Smooth muscle cell (in vitro differentiated cells): ENCODE data around the gene TMA7. TPM values are rescaled to one million over a fixed set of nuclear protein-coding genes. Genes with fewer than 3 reads are reported as not detected.

Experiments used
- DNase-seq: peaks from one replicate; lab custom pipeline; 2025; ENCODE audit not compliant: unreplicated experiment; lab: John Stamatoyannopoulos, UW
- H2AFZ ChIP-seq: fragments of 200-600 bp; sonication (generic); 2 replicates; pipeline ENCODE4 v1.6.0; 2016; ENCODE audit warnings: antibody characterized with exemption, low read depth, mild to moderate bottlenecking
- H3F3A ChIP-seq: fragments of 200-600 bp; sonication (generic); 2 replicates; pipeline ENCODE4 v1.6.0; 2017; ENCODE audit warnings: antibody characterized with exemption, low read depth
- H3K27ac ChIP-seq: fragments of 200-600 bp; sonication (generic); 2 replicates; pipeline ENCODE4 v1.5.1; 2016; ENCODE audit warnings: low read depth, mild to moderate bottlenecking
- H3K27me3 ChIP-seq: fragments of 200-600 bp; sonication (generic); 2 replicates; pipeline ENCODE4 v1.6.1; 2016; ENCODE audit warnings: low read depth, mild to moderate bottlenecking
- H3K36me3 ChIP-seq: fragments of 200-600 bp; sonication (generic); 2 replicates; pipeline ENCODE4 v1.5.1; 2016; ENCODE audit warnings: low read depth
- H3K4me1 ChIP-seq: fragments of 200-600 bp; sonication (generic); 2 replicates; pipeline ENCODE4 v1.5.1; 2016; ENCODE audit warnings: low read depth
- H3K4me2 ChIP-seq: fragments of 200-600 bp; sonication (generic); 2 replicates; pipeline ENCODE4 v1.6.0; 2016; ENCODE audit warnings: mild to moderate bottlenecking
- H3K4me3 ChIP-seq: fragments of 200-600 bp; sonication (generic); 2 replicates; pipeline ENCODE4 v1.5.1; 2016; ENCODE audit warnings: mild to moderate bottlenecking
- H3K79me2 ChIP-seq: fragments of 200-600 bp; sonication (generic); 2 replicates; pipeline ENCODE4 v1.6.0; 2016; ENCODE audit warnings: low read depth, mild to moderate bottlenecking
- H3K9ac ChIP-seq: fragments of 200-600 bp; sonication (generic); 2 replicates; pipeline ENCODE4 v1.6.0; 2016; ENCODE audit warnings: low read depth
- H3K9me3 ChIP-seq: fragments of 200-600 bp; sonication (generic); replicated peaks from 2 replicates; pipeline ENCODE4 v1.5.1; 2016; ENCODE audit warnings: low read depth
- H4K20me1 ChIP-seq: fragments of 200-600 bp; sonication (generic); 2 replicates; pipeline ENCODE4 v1.6.0; 2016; ENCODE audit warnings: low read depth
- CTCF ChIP-seq: fragments of 200-600 bp; sonication (generic); IDR thresholded peaks from 2 replicates; pipeline ENCODE4 v1.5.1; 2017; ENCODE audit warnings: borderline replicate concordance, mild to moderate bottlenecking, antibody characterized with exemption; ENCODE audit not compliant: insufficient read depth, poor library complexity, severe bottlenecking
- WGBS: methylation state at CpG from one replicate; pipeline ENCODE4 v1.1.7; 2016; ENCODE audit warnings: low lambda C conversion rate; 5-methylcytosine and 5-hydroxymethylcytosine counted together
- polyA plus RNA-seq: library from polyadenylated mRNA; unstranded; fragments of >200 nt; fragmentation: Nextera tagmentation; extraction: Ambion mirVana; gene quantifications from 2 replicates; pipeline ENCODE4 v1.2.1, GENCODE V29; 2016
- total RNA-seq: library from RNA; depleted of rRNA; stranded (reverse); fragments of >200 nt; gene quantifications from 2 replicates; pipeline ENCODE4 v1.2.3, GENCODE V29; 2014

Gene TMA7
- total and polyA plus RNA-seq, 2 experiments from 2014 or later = 343 to 491 TPM

- H3K36me3 ChIP-seq = no peaks in the 10 kb centered on the region
- H2AFZ ChIP-seq = no peak overlapping the region
- 96% methylated on average over 27 of the region's 27 CpGs for WGBS
- TF ChIP-seq CTCF = no peak
- DNase-seq = no peak
- H3K4me1 ChIP-seq = peaks cover 12% of the 10 kb centered on the region
- no peak overlapping the region for H3K4me3 ChIP-seq
- H3K27ac ChIP-seq = no peak overlapping the region
- no peaks in the 10 kb centered on the region for H3F3A ChIP-seq
- H4K20me1 ChIP-seq = peaks cover 86% of the 10 kb centered on the region
- H3K27me3 ChIP-seq = no peaks in the 10 kb centered on the region
- no peaks in the 10 kb centered on the region for H3K9me3 ChIP-seq
- no peak overlapping the region for H3K9ac ChIP-seq
- H3K4me2 ChIP-seq = no peak overlapping the region
- H3K79me2 ChIP-seq = peaks cover 27% of the 10 kb centered on the region
Observed at GRCh38 chr3:48423883-48424695, 16.0 kb upstream of the TMA7 start.

GRCh38 chr3:48425281-48425812 is 14.7 kb upstream of the TMA7 start:
- no peak overlapping the region for H3K9ac ChIP-seq
- no peaks in the 10 kb centered on the region for H3K9me3 ChIP-seq
- H3K27ac ChIP-seq = no peak overlapping the region
- H3K4me2 ChIP-seq = no peak overlapping the region
- H3K27me3 ChIP-seq = no peaks in the 10 kb centered on the region
- no peak overlapping the region for H3K4me3 ChIP-seq
- WGBS = 72% methylated on average over 13 of the region's 13 CpGs
- peaks cover 75% of the 10 kb centered on the region for H4K20me1 ChIP-seq
- TF ChIP-seq CTCF = no peak
- DNase-seq = no peak
- no peak overlapping the region for H2AFZ ChIP-seq
- H3K36me3 ChIP-seq = no peaks in the 10 kb centered on the region
- H3K4me1 ChIP-seq = peaks cover 12% of the 10 kb centered on the region
- peaks cover 27% of the 10 kb centered on the region for H3K79me2 ChIP-seq
- H3F3A ChIP-seq = no peaks in the 10 kb centered on the region

GRCh38 chr3:48426401-48426909 is 13.6 kb upstream of the TMA7 start:
- peaks cover 66% of the 10 kb centered on the region for H4K20me1 ChIP-seq
- peaks cover 12% of the 10 kb centered on the region for H3K4me1 ChIP-seq
- no peak for TF ChIP-seq CTCF
- no peak overlapping the region for H3K4me3 ChIP-seq
- no peaks in the 10 kb centered on the region for H3F3A ChIP-seq
- no peak overlapping the region for H3K9ac ChIP-seq
- no peak overlapping the region for H3K27ac ChIP-seq
- peaks cover 27% of the 10 kb centered on the region for H3K79me2 ChIP-seq
- no peaks in the 10 kb centered on the region for H3K27me3 ChIP-seq
- H2AFZ ChIP-seq = no peak overlapping the region
- WGBS = 89% methylated on average over 11 of the region's 11 CpGs
- H3K4me2 ChIP-seq = no peak overlapping the region
- H3K36me3 ChIP-seq = no peaks in the 10 kb centered on the region
- no peaks in the 10 kb centered on the region for H3K9me3 ChIP-seq
- DNase-seq = no peak
